ENCODE results near the gene ANKRD52.

ANKRD52 gene

DNA sequence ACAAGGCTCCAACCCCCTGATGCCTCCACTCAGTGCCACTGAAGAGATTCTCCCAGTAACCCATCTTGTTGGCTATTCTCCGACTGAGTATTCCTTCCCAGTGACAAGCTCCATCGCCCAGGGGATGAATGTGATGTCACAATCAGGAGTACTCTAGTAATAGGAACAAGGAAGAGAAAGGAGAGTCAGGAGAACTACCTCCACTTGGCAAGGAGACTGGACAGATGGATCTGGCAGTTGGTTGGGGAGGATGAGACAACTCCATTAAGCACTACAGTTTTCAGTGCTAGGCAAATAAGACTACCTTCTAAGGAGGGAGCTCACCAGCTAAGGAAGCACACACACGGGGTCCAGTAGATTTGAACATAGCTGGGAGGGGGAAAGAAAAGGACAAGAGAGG, 41.7 kb downstream of the ANKRD52 start:
- Histone ChIP-seq H3K36me3 (ENCODE audit: control insufficient read depth, insufficient read depth, low read length) (peaks cover 19% of the 10 kb centered on the region), H2BK120ac (ENCODE audit: low read depth, low read length) (no peak overlapping the region), H3K27me3 (ENCODE audit: insufficient read depth, low read length, poor library complexity) (no peaks in the 10 kb centered on the region), H3K4me2 (ENCODE audit: low read length) (no peak overlapping the region), H3K4me3 (ENCODE audit: low read length) (no peak overlapping the region), H3K79me2 (ENCODE audit: control insufficient read depth, insufficient read depth, low read length) (peaks cover 14% of the 10 kb centered on the region), H3K27ac (ENCODE audit: low read depth, low read length) (no peak overlapping the region), H3K79me1 (ENCODE audit: low read length) (peaks cover 7% of the 10 kb centered on the region), H3K23ac (ENCODE audit: low read length) (no peak overlapping the region), H4K8ac (ENCODE audit: low read depth, low read length) (no peak overlapping the region), H2BK5ac (ENCODE audit: low read length) (no peak overlapping the region), H3K4me1 (ENCODE audit: control insufficient read depth, low read depth, low read length) (no peaks in the 10 kb centered on the region), H3K4ac (ENCODE audit: low read depth, low read length) (no peak overlapping the region), H2BK15ac (replicated peaks; ENCODE audit: low read depth) (no peak overlapping the region), H2AK5ac (ENCODE audit: low read length) (no peak overlapping the region), H3K9ac (ENCODE audit: low read length) (no peak overlapping the region), H4K5ac (ENCODE audit: low read length) (no peak overlapping the region), H3K56ac (ENCODE audit: low read length) (peak overlapping the region; percentile 25), H3K18ac (ENCODE audit: low read length) (no peak overlapping the region)
- WGBS (ENCODE audit: extremely low coverage, insufficient coverage, low lambda C conversion rate), result no CpG with 5 or more reads among the region's 3 CpGs
- DNase-seq, result no peak

DNA sequence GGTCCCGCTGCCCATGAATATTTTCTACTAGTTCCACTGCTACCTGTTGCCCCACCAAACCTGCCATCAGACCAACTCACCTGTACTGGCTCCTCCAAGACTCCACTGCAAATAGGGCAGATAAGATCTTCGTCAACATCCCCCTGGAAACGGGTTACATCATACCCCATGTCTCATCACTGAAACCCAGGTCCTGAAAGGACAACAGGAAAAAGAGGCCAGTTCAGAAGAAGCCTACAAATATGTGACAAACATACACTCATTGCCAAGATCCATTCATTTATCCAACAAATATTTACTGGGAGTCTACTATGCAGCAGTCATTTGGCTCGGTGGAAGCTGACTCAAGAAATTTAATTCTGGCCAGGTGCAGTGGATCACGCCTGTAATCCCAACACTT, 44.3 kb downstream of the ANKRD52 start:
- no peak overlapping the region for H4K5ac ChIP-seq (ENCODE audit: low read length)
- no peak overlapping the region for H3K56ac ChIP-seq (ENCODE audit: low read length)
- H4K8ac ChIP-seq (ENCODE audit: low read depth, low read length), result no peak overlapping the region
- no peak overlapping the region for H2BK120ac ChIP-seq (ENCODE audit: low read depth, low read length)
- H3K79me1 ChIP-seq (ENCODE audit: low read length), result peaks cover 7% of the 10 kb centered on the region
- no peak overlapping the region for H2AK5ac ChIP-seq (ENCODE audit: low read length)
- H3K4me1 ChIP-seq (ENCODE audit: control insufficient read depth, low read depth, low read length), result no peaks in the 10 kb centered on the region
- no peak overlapping the region for H3K4me2 ChIP-seq (ENCODE audit: low read length)
- no peak overlapping the region for H2BK15ac ChIP-seq (replicated peaks; ENCODE audit: low read depth)
- no peak overlapping the region for H2BK5ac ChIP-seq (ENCODE audit: low read length)
- H3K36me3 ChIP-seq (ENCODE audit: control insufficient read depth, insufficient read depth, low read length), result peaks cover 26% of the 10 kb centered on the region
- no CpG with 5 or more reads among the region's 5 CpGs for WGBS (ENCODE audit: extremely low coverage, insufficient coverage, low lambda C conversion rate)
- no peak overlapping the region for H3K9ac ChIP-seq (ENCODE audit: low read length)
- no peak overlapping the region for H3K23ac ChIP-seq (ENCODE audit: low read length)
- peaks cover 4% of the 10 kb centered on the region for H3K79me2 ChIP-seq (ENCODE audit: control insufficient read depth, insufficient read depth, low read length)
- peak; percentile 54 for DNase-seq
- no peak overlapping the region for H3K4ac ChIP-seq (ENCODE audit: low read depth, low read length)
- H3K27ac ChIP-seq (ENCODE audit: low read depth, low read length), result no peak overlapping the region
- no peak overlapping the region for H3K4me3 ChIP-seq (ENCODE audit: low read length)
- no peak overlapping the region for H3K18ac ChIP-seq (ENCODE audit: low read length)
- no peaks in the 10 kb centered on the region for H3K27me3 ChIP-seq (ENCODE audit: insufficient read depth, low read length, poor library complexity)

DNA sequence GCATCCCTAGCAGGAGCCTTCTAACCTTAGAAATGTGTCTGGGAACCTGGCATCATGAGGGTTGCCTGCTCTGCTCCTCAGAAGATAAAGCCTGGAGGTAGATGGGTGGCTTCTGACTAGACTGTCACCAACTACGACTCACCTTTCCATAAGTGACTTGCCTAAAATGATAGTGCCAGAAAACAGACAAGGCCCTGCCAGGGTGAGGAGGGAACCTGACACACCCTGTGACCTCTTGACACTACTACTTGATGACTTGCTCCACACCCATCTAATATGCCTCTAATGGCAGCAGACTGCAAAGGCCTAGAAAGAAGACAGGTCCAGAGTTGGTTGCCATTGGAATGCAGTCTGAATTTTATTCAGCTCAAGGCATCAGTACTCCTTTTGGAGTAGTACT, 45.8 kb downstream of the ANKRD52 start:
- H3K4me3 ChIP-seq (ENCODE audit: low read length), result no peak overlapping the region
- no peak overlapping the region for H4K5ac ChIP-seq (ENCODE audit: low read length)
- peaks cover 2% of the 10 kb centered on the region for H3K79me2 ChIP-seq (ENCODE audit: control insufficient read depth, insufficient read depth, low read length)
- H3K23ac ChIP-seq (ENCODE audit: low read length), result no peak overlapping the region
- no CpG with 5 or more reads among the region's 1 CpG for WGBS (ENCODE audit: extremely low coverage, insufficient coverage, low lambda C conversion rate)
- no peak overlapping the region for H3K56ac ChIP-seq (ENCODE audit: low read length)
- no peak overlapping the region for H2AK5ac ChIP-seq (ENCODE audit: low read length)
- no peak overlapping the region for H3K4me2 ChIP-seq (ENCODE audit: low read length)
- H3K9ac ChIP-seq (ENCODE audit: low read length), result no peak overlapping the region
- H3K27me3 ChIP-seq (ENCODE audit: insufficient read depth, low read length, poor library complexity), result no peaks in the 10 kb centered on the region
- H2BK15ac ChIP-seq (replicated peaks; ENCODE audit: low read depth), result no peak overlapping the region
- no peak overlapping the region for H3K4ac ChIP-seq (ENCODE audit: low read depth, low read length)
- H3K79me1 ChIP-seq (ENCODE audit: low read length), result peaks cover 4% of the 10 kb centered on the region
- H3K36me3 ChIP-seq (ENCODE audit: control insufficient read depth, insufficient read depth, low read length), result peaks cover 31% of the 10 kb centered on the region
- no peaks in the 10 kb centered on the region for H3K4me1 ChIP-seq (ENCODE audit: control insufficient read depth, low read depth, low read length)
- H3K18ac ChIP-seq (ENCODE audit: low read length), result no peak overlapping the region
- no peak for DNase-seq
- H2BK120ac ChIP-seq (ENCODE audit: low read depth, low read length), result no peak overlapping the region
- H4K8ac ChIP-seq (ENCODE audit: low read depth, low read length), result no peak overlapping the region
- no peak overlapping the region for H3K27ac ChIP-seq (ENCODE audit: low read depth, low read length)
- no peak overlapping the region for H2BK5ac ChIP-seq (ENCODE audit: low read length)

DNA sequence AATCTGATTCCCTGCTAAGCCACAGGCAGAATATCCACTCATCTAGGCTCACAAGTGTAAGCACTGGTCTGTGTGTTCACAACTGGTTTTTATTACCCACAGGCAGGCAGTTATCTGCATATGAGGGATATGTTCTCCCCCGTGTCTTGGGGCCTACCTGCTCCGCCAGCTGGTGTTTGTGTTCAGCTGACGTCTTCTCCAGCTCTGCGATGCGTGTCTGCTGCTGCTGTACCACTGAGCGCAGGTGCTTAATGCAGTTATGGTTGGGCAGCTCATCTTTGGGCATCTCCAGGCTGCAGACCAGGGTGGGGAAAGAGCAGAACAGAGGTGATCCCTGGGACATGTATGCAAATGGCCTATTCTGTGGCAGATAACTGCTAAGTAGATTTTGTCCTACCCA, 50.2 kb downstream of the ANKRD52 start:
- H4K5ac ChIP-seq (ENCODE audit: low read length), result no peak overlapping the region
- no peak overlapping the region for H3K23ac ChIP-seq (ENCODE audit: low read length)
- H2AK5ac ChIP-seq (ENCODE audit: low read length), result no peak overlapping the region
- no peaks in the 10 kb centered on the region for H3K4me1 ChIP-seq (ENCODE audit: control insufficient read depth, low read depth, low read length)
- no peak overlapping the region for H3K4me3 ChIP-seq (ENCODE audit: low read length)
- no peak overlapping the region for H3K4me2 ChIP-seq (ENCODE audit: low read length)
- no peak overlapping the region for H3K4ac ChIP-seq (ENCODE audit: low read depth, low read length)
- no peak for DNase-seq
- no peaks in the 10 kb centered on the region for H3K79me1 ChIP-seq (ENCODE audit: low read length)
- WGBS (ENCODE audit: extremely low coverage, insufficient coverage, low lambda C conversion rate), result no CpG with 5 or more reads among the region's 6 CpGs
- H3K27ac ChIP-seq (ENCODE audit: low read depth, low read length), result no peak overlapping the region
- H2BK15ac ChIP-seq (replicated peaks; ENCODE audit: low read depth), result no peak overlapping the region
- H3K27me3 ChIP-seq (ENCODE audit: insufficient read depth, low read length, poor library complexity), result no peaks in the 10 kb centered on the region
- no peak overlapping the region for H3K9ac ChIP-seq (ENCODE audit: low read length)
- no peak overlapping the region for H3K56ac ChIP-seq (ENCODE audit: low read length)
- no peak overlapping the region for H2BK5ac ChIP-seq (ENCODE audit: low read length)
- no peaks in the 10 kb centered on the region for H3K79me2 ChIP-seq (ENCODE audit: control insufficient read depth, insufficient read depth, low read length)
- no peak overlapping the region for H2BK120ac ChIP-seq (ENCODE audit: low read depth, low read length)
- peaks cover 29% of the 10 kb centered on the region for H3K36me3 ChIP-seq (ENCODE audit: control insufficient read depth, insufficient read depth, low read length)
- H4K8ac ChIP-seq (ENCODE audit: low read depth, low read length), result no peak overlapping the region
- H3K18ac ChIP-seq (ENCODE audit: low read length), result no peak overlapping the region

DNA sequence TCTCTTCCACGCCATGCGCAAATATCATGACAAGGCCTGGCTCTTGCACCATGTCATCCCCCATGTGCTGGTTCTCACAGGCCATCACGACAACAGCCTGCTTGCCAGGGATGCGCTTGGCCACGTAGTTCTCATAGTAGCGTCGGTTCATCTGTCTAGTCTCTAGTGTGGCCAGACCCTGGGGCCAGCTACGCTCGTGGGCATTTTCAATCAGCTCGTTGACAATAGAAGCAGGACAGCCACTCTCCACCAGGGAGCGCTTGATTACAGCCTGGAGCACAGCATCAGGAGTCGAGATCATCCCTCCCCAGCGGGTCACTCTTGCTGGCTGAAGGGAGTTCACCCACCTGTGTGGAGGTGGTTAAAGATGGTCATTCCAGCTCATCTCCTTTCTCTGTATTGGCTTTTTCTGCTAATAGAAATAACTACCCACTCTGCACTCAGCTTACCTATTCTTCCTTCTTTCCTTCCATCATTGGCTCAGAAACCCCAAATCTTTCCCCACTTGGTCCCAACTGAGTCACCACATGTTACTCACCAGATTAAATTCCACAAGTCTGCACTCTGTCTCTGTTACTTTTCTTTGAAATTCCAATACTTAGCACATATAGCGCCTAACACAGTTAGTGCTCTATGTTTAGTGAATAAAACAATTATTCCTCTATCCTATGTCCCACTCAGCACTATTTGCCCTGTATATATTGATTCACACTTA, 51.6 kb downstream of the ANKRD52 start:
- WGBS (ENCODE audit: extremely low coverage, insufficient coverage, low lambda C conversion rate), result no CpG with 5 or more reads among the region's 14 CpGs
- no peak overlapping the region for H2BK5ac ChIP-seq (ENCODE audit: low read length)
- H2BK120ac ChIP-seq (ENCODE audit: low read depth, low read length), result no peak overlapping the region
- DNase-seq, result peak; percentile 84
- no peak overlapping the region for H3K4ac ChIP-seq (ENCODE audit: low read depth, low read length)
- no peak overlapping the region for H3K23ac ChIP-seq (ENCODE audit: low read length)
- H3K79me2 ChIP-seq (ENCODE audit: control insufficient read depth, insufficient read depth, low read length), result no peaks in the 10 kb centered on the region
- H3K4me3 ChIP-seq (ENCODE audit: low read length), result no peak overlapping the region
- H4K8ac ChIP-seq (ENCODE audit: low read depth, low read length), result no peak overlapping the region
- H3K27ac ChIP-seq (ENCODE audit: low read depth, low read length), result no peak overlapping the region
- no peak overlapping the region for H2BK15ac ChIP-seq (replicated peaks; ENCODE audit: low read depth)
- H3K18ac ChIP-seq (ENCODE audit: low read length), result no peak overlapping the region
- H3K79me1 ChIP-seq (ENCODE audit: low read length), result no peaks in the 10 kb centered on the region
- H3K4me1 ChIP-seq (ENCODE audit: control insufficient read depth, low read depth, low read length), result no peaks in the 10 kb centered on the region
- no peak overlapping the region for H3K9ac ChIP-seq (ENCODE audit: low read length)
- no peak overlapping the region for H3K56ac ChIP-seq (ENCODE audit: low read length)
- H4K5ac ChIP-seq (ENCODE audit: low read length), result no peak overlapping the region
- no peaks in the 10 kb centered on the region for H3K27me3 ChIP-seq (ENCODE audit: insufficient read depth, low read length, poor library complexity)
- H2AK5ac ChIP-seq (ENCODE audit: low read length), result no peak overlapping the region
- H3K4me2 ChIP-seq (ENCODE audit: low read length), result no peak overlapping the region
- H3K36me3 ChIP-seq (ENCODE audit: control insufficient read depth, insufficient read depth, low read length), result peaks cover 23% of the 10 kb centered on the region

DNA sequence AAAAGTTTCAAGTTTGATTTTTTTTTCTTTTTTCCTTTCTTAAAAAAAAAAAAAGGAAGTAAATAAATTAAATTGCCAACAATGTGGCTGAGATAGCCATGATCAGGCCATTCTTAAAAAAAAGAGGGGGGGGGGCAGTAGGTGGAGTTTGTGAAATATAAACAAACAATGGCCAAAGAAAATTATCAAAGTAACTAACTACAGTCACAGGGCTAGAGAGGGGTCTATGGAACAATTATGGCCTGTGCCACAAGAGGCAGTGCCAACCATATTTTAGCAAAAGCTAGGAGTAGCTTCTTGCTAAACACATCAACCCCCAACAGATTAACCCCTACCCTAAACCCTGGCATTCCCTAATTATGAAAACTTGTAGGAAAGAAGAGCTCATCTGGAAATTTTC, 52.7 kb downstream of the ANKRD52 start:
- H2BK15ac ChIP-seq (replicated peaks; ENCODE audit: low read depth), result no peak overlapping the region
- no peak overlapping the region for H2BK5ac ChIP-seq (ENCODE audit: low read length)
- H3K4me1 ChIP-seq (ENCODE audit: control insufficient read depth, low read depth, low read length), result no peaks in the 10 kb centered on the region
- no peak overlapping the region for H4K8ac ChIP-seq (ENCODE audit: low read depth, low read length)
- DNase-seq, result no peak
- no peak overlapping the region for H3K18ac ChIP-seq (ENCODE audit: low read length)
- no peaks in the 10 kb centered on the region for H3K79me2 ChIP-seq (ENCODE audit: control insufficient read depth, insufficient read depth, low read length)
- H2BK120ac ChIP-seq (ENCODE audit: low read depth, low read length), result no peak overlapping the region
- no peak overlapping the region for H4K5ac ChIP-seq (ENCODE audit: low read length)
- H3K56ac ChIP-seq (ENCODE audit: low read length), result no peak overlapping the region
- H3K9ac ChIP-seq (ENCODE audit: low read length), result no peak overlapping the region
- H2AK5ac ChIP-seq (ENCODE audit: low read length), result no peak overlapping the region
- no peak overlapping the region for H3K4me2 ChIP-seq (ENCODE audit: low read length)
- H3K27me3 ChIP-seq (ENCODE audit: insufficient read depth, low read length, poor library complexity), result no peaks in the 10 kb centered on the region
- H3K27ac ChIP-seq (ENCODE audit: low read depth, low read length), result no peak overlapping the region
- peaks cover 21% of the 10 kb centered on the region for H3K36me3 ChIP-seq (ENCODE audit: control insufficient read depth, insufficient read depth, low read length)
- H3K4ac ChIP-seq (ENCODE audit: low read depth, low read length), result no peak overlapping the region
- H3K23ac ChIP-seq (ENCODE audit: low read length), result no peak overlapping the region
- H3K4me3 ChIP-seq (ENCODE audit: low read length), result no peak overlapping the region
- no peaks in the 10 kb centered on the region for H3K79me1 ChIP-seq (ENCODE audit: low read length)
